ENCODE results near the gene CTNNA2. TPM values are rescaled to one million over a fixed set of nuclear protein-coding genes. Genes with fewer than 3 reads are reported as not detected.

CTNNA2 gene
- total RNA-seq, 3 donors from 2014 or later, result 0.29 to 4.2 (median 1.1) TPM

DNA sequence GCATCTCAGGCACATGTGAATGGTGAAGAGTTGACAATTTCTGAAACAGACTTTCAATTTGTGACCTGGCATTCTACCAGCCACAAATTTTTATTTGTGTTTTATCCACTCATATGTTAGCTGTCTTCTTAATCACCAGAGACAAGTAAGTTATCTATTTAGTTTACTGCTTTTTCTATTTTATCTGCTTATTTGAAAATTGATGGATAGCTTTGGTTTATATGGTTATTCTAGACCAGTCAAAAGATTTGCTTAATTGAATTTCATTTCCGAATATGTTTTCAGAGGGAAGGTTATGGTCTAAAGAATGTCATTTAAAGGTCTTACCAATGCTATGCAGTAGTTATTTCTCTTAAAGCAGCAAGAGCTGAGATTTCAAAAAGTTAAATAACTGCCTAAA lies 835.2 kb downstream of the CTNNA2 start:
- no peak for ATAC-seq
- no peak for DNase-seq

DNA sequence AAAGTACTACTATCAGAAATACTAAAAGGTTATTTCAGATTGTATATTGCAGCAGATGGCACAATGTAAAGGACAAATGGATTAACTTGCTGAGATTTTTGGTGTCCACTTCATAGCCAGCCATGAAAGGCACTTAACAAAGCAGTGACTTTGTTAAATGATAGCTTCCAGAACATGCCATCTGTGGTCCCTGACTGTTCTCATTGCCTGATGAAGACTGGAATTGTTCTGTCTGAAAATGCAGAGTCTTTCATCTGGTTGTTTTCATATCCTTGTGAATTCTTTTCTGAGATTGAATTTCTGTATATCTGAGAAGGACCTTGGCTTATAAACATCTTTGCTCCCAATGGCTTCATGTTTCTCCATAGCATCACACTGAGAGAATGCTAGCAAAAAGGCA lies 836.1 kb downstream of the CTNNA2 start:
- ATAC-seq (no peak), DNase-seq (no peak)
- Histone ChIP-seq H3K4me1 (ENCODE audit: low read depth) (no peaks in the 10 kb centered on the region), H3K9me3 (no peaks in the 10 kb centered on the region), H3K36me3 (ENCODE audit: low read depth) (no peaks in the 10 kb centered on the region), H3K4me3 (no peak overlapping the region)
- TF ChIP-seq, protein P1, sequence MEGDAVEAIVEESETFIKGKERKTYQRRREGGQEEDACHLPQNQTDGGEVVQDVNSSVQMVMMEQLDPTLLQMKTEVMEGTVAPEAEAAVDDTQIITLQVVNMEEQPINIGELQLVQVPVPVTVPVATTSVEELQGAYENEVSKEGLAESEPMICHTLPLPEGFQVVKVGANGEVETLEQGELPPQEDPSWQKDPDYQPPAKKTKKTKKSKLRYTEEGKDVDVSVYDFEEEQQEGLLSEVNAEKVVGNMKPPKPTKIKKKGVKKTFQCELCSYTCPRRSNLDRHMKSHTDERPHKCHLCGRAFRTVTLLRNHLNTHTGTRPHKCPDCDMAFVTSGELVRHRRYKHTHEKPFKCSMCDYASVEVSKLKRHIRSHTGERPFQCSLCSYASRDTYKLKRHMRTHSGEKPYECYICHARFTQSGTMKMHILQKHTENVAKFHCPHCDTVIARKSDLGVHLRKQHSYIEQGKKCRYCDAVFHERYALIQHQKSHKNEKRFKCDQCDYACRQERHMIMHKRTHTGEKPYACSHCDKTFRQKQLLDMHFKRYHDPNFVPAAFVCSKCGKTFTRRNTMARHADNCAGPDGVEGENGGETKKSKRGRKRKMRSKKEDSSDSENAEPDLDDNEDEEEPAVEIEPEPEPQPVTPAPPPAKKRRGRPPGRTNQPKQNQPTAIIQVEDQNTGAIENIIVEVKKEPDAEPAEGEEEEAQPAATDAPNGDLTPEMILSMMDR (IDR thresholded peaks at IDR 0.05), result no peak
- intact Hi-C loops (cut with DNase I, micrococcal nuclease), result no loop called here

More for the DNA sequence above, 835.2 kb downstream of the CTNNA2 start:
- H3K36me3 ChIP-seq (ENCODE audit: low read depth), result no peaks in the 10 kb centered on the region
- intact Hi-C loops (cut with DNase I, micrococcal nuclease), result no loop called here
- no peak overlapping the region for H3K4me3 ChIP-seq
- H3K9me3 ChIP-seq, result no peaks in the 10 kb centered on the region
- no peaks in the 10 kb centered on the region for H3K4me1 ChIP-seq (ENCODE audit: low read depth)
- TF ChIP-seq, protein P1 (IDR thresholded peaks at IDR 0.05), result no peak

DNA sequence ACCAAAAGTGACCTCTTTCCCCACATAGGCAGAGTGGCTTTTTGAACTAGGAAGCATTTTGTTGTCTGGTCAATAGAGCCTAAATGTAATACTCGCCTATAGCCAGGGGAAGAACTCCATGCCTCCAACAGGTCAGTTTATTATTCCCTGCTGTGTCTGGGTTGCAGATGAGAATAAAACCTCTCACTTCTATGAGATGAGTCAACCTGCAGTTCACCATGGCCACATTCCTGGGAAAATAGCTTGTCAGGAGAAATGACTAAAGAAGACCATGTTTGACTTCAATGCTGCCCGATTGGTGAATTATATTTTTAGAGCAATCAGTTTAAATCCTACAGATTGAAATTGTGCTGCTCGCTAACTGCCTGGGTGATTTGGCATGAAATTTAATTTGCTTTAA lies 838.4 kb downstream of the CTNNA2 start:
- H3K36me3 ChIP-seq (ENCODE audit: low read depth), result no peaks in the 10 kb centered on the region
- TF ChIP-seq, protein P1 (IDR thresholded peaks at IDR 0.05), result no peak
- ATAC-seq, result no peak
- no peaks in the 10 kb centered on the region for H3K9me3 ChIP-seq
- no peak overlapping the region for H3K4me3 ChIP-seq
- no peaks in the 10 kb centered on the region for H3K4me1 ChIP-seq (ENCODE audit: low read depth)
- no peak for DNase-seq
- intact Hi-C loops (cut with DNase I, micrococcal nuclease), result no loop called here

DNA sequence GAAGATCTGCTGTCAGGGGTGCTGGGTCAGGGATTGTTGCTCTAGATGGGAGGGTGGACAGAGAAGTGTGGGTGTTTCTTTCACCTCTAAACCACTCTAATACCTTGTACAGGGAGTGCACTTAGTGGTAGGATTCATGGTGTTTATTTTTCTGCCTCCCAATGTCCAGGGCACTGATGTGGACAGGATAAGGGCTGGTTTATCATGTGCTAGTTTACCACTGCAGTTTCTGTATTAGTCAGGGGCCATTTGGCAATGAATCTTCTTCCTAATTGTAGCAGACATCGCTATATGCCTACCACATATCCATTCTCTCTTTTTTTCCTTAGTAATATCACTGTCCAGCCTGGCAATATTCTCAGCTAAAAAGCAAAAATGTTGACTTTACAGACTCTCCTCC lies 842.0 kb downstream of the CTNNA2 start:
- TF ChIP-seq, protein P1 (IDR thresholded peaks at IDR 0.05), result no peak
- no peaks in the 10 kb centered on the region for H3K9me3 ChIP-seq
- intact Hi-C loops (cut with DNase I, micrococcal nuclease), result no loop called here
- no peaks in the 10 kb centered on the region for H3K36me3 ChIP-seq (ENCODE audit: low read depth)
- H3K4me3 ChIP-seq, result no peak overlapping the region
- no peak for ATAC-seq
- H3K4me1 ChIP-seq (ENCODE audit: low read depth), result no peaks in the 10 kb centered on the region
- no peak for DNase-seq

DNA sequence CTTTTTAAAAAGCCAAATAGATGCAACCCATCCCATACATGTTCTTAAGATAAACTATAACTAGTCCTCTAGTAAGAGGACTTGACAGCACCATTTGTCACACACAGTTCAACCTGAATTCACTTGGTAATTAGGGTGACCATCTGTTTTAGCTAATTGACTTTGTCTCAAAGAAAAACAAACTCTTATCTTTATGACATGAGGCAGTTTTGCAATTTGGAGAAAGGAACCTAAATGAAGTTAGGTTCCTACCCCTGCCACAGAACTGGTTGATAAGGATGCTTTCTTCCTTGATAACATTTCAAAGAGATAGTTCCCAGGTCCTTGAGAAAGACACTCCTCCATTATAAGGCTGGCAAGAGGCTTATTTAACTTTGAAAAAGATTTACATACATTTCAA lies 849.1 kb downstream of the CTNNA2 start:
- no peak for DNase-seq
- intact Hi-C loops (cut with DNase I, micrococcal nuclease), result no loop called here
- Histone ChIP-seq H3K4me3 (no peak overlapping the region), H3K4me1 (ENCODE audit: low read depth) (no peaks in the 10 kb centered on the region), H3K36me3 (ENCODE audit: low read depth) (no peaks in the 10 kb centered on the region), H3K9me3 (no peaks in the 10 kb centered on the region)
- TF ChIP-seq, protein P1 (IDR thresholded peaks at IDR 0.05), result no peak
- no peak for ATAC-seq

DNA sequence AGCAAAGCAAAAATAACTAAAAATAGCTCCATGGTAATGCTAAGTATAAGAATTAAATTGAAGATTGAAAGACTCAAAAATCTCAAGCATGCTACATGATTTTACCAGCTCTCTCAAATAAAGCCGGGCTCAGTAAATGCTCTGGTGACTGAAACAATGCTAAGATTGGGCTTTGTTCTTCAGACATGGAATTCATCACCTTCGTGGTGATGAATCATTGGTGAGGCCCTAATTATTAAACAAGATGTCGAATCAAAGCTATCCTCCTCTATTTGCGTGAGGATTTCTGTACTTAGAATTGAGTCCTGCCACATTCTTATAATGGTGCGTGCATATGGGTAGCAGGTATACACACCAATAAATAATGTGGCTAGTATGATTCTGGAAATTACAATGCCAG lies 850.5 kb downstream of the CTNNA2 start:
- no peak for ATAC-seq
- Histone ChIP-seq H3K4me3 (no peak overlapping the region), H3K4me1 (ENCODE audit: low read depth) (no peaks in the 10 kb centered on the region), H3K36me3 (ENCODE audit: low read depth) (no peaks in the 10 kb centered on the region), H3K9me3 (no peaks in the 10 kb centered on the region)
- TF ChIP-seq, protein P1 (IDR thresholded peaks at IDR 0.05), result no peak
- intact Hi-C loops (cut with DNase I, micrococcal nuclease), result no loop called here
- no peak for DNase-seq
